ENCODE results near the gene ASIC2. TPM values are rescaled to one million over a fixed set of nuclear protein-coding genes. Genes with fewer than 3 reads are reported as not detected.

ASIC2 gene
- total and polyA plus RNA-seq, 2 donors (not counting 3 experiments of a cell fraction or from before 2014, with no cell fraction given): not detected

DNA sequence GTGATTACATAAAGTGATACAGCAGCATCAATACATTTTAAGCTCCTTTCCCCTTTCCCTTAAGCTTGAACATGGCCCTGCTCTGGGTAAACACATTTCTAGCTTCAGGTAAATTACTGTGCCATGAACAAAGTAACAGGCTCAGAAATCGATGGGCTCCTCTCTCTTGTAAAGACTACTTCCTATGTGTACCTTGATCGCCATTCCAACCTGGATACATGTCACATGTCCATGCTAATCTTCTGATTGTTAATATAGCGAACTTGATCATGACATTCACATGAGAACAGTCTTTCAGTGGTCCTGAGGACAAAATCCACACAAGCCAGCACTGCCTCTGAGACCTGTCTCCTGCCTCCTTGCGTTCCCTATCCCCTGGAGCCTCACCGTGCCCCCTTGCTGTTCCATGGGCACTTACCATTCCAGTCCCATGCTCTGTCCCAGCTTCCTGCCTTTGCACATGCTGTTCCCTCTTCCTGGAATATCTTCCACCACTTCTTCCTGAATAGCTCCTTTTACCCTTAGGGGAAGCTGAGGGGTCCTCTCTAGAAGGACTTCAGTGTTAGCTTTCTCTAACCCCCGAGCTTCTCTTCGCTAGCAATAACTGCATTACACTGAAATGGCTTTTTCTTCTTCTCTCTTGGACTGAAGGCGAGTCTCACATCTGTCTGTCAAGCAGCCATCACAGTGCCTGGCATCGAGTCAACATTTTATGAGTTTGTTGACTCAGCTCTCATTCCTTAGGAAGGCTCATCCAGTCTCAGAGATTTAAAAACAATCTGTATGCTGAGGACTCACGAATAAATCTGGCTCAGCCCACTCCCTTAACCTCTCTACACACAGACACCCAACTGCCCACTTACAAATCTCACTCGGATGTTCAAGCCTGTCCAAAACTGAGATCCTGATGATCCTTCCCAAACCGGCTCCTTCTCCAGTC lies 93.3 kb downstream of the ASIC2 start:
- no peaks in the 10 kb centered on the region for H3K9me3 ChIP-seq (replicated peaks; ENCODE audit: control insufficient read depth, insufficient read depth, low read length)
- no peak overlapping the region for H3K9ac ChIP-seq (replicated peaks; ENCODE audit: extremely low read depth, insufficient read depth, low read length)
- H3K9me1 ChIP-seq (replicated peaks; ENCODE audit: control insufficient read depth, extremely low read depth, insufficient read depth, low read length): no peaks in the 10 kb centered on the region
- dilution Hi-C loops (cut with MboI; ENCODE audit: extremely low pct_ligation_motif_present, low sequenced_read_pairs): no loop called here
- intact Hi-C loops (cut with micrococcal nuclease): no loop called here
- H3K4me1 ChIP-seq (ENCODE audit: control insufficient read depth, extremely low read depth, insufficient read depth, low read length): no peaks in the 10 kb centered on the region
- POLR2A ChIA-PET: no interaction called here
- FAIRE-seq (no peak), DNase-seq (ENCODE audit: low read depth, low spot score) (no peak)
- H4K20me1 ChIP-seq (replicated peaks; ENCODE audit: control insufficient read depth, extremely low read depth, insufficient read depth, low read length): no peaks in the 10 kb centered on the region
- H3K27me3 ChIP-seq (ENCODE audit: control insufficient read depth in 2 of 2, insufficient read depth in 2 of 2, low read length in 2 of 2): no peaks in the 10 kb centered on the region
- no peak overlapping the region for H3K27ac ChIP-seq (ENCODE audit: insufficient read depth, low read depth, low read length)
- no peak overlapping the region for H3K4me2 ChIP-seq (ENCODE audit: insufficient read depth, low read length)
- CTCF ChIA-PET: interaction anchor here (0.9 to 1.1 kb wide), 2 partner anchors 21 to 25 kb away, joined by 3 read pairs; no protein-coding TSS in a partner anchor
- TF ChIP-seq GATA2 (IDR thresholded peaks at IDR 0.05; ENCODE audit: insufficient read depth, insufficient read length, low read depth, low read length) (no peak), JUN (IDR thresholded peaks at IDR 0.05; ENCODE audit: borderline replicate concordance, insufficient read depth, insufficient read length, low read depth) (no peak), POLR2AphosphoS5 (IDR thresholded peaks at IDR 0.05; ENCODE audit: insufficient read depth, low read depth, low read length) (no peak), POLR2A (IDR thresholded peaks at IDR 0.05; ENCODE audit: low read depth, low read length) (no peak), FOS (IDR thresholded peaks at IDR 0.05; ENCODE audit: borderline replicate concordance, insufficient read depth, low read length) (no peak), MAX (IDR thresholded peaks at IDR 0.05; ENCODE audit: insufficient read depth, insufficient read length) (no peak), CTCF (IDR thresholded peaks at IDR 0.05; ENCODE audit: extremely low read depth in 1 of 2, insufficient read depth in 1 of 2, low read depth in 1 of 2, low read length in 2 of 2) (no peak), MYC (IDR thresholded peaks at IDR 0.05; ENCODE audit: low read depth, low read length) (no peak), EZH2 (IDR thresholded peaks at IDR 0.05; ENCODE audit: borderline replicate concordance, low read depth, low read length, severe bottlenecking) (no peak)
- no peaks in the 10 kb centered on the region for H3K79me2 ChIP-seq (ENCODE audit: control insufficient read depth, insufficient read depth, low read length)
- no peak overlapping the region for H2AFZ ChIP-seq (ENCODE audit: low read depth, low read length)
- BruUV-seq (replicated peaks): no TSS peak
- no peak overlapping the region for H3K4me3 ChIP-seq (replicated peaks in 1 of 3; ENCODE audit: insufficient read depth in 1 of 3, low read depth in 1 of 3, low read length in 3 of 3)
- no peaks in the 10 kb centered on the region for H3K36me3 ChIP-seq (ENCODE audit: control insufficient read depth in 2 of 2, extremely low read depth in 1 of 2, insufficient read depth in 2 of 2, low read length in 2 of 2)

Measured in endothelial cell of umbilical vein (primary cell).